H1 (cell line): ENCODE measurements around the gene MYL7. TPM values are rescaled to one million over a fixed set of nuclear protein-coding genes. Genes with fewer than 3 reads are reported as not detected.

Experiments used
- CTCF ChIA-PET: fragments of 300-600 bp; sonication (Branson Sonifier 250); formaldehyde crosslinking; loops from one replicate; lab custom pipeline; 2021; ENCODE audit not compliant: partially characterized antibody; lab: Charles Lee
- POLR2A ChIA-PET: fragments of 300-600 bp; sonication (Branson Sonifier 250); formaldehyde crosslinking; loops from one replicate; lab custom pipeline; 2021; ENCODE audit warnings: inconsistent platforms; ENCODE audit not compliant: partially characterized antibody; lab: Charles Lee
- DNase-seq, 2 experiments: peaks; one replicate each; pipeline versions ENCODE4 v3.0.0 to v3.0.0-alpha.2; 2010 to 2022; ENCODE audit warnings: low spot score in 2 of 2, low read depth in 1 of 2, mixed read lengths in 1 of 2
- FAIRE-seq: peaks from 2 replicates; lab custom pipeline; 2011; peaks lifted over from hg19 to GRCh38; lab: Jason Lieb, UNC
- H2AFZ ChIP-seq: 2 replicates; pipeline ENCODE4 v1.8.1; 2012; ENCODE audit warnings: low read length, inconsistent platforms
- H2AK5ac ChIP-seq: 2 replicates; pipeline ENCODE4 v1.6.1; 2013; ENCODE audit warnings: low read depth, low read length
- H2BK120ac ChIP-seq: replicated peaks from 2 replicates; pipeline ENCODE3; 2013; ENCODE audit warnings: low read depth, low read length, inconsistent platforms
- H2BK12ac ChIP-seq: 2 replicates; pipeline ENCODE4 v1.6.1; 2013; ENCODE audit warnings: low read depth, low read length
- H2BK15ac ChIP-seq: 2 replicates; pipeline ENCODE4 v1.6.1; 2013; ENCODE audit warnings: low read length
- H2BK20ac ChIP-seq: 2 replicates; pipeline ENCODE4 v1.6.1; 2013; ENCODE audit warnings: low read length
- H2BK5ac ChIP-seq: 2 replicates; pipeline ENCODE4 v1.6.1; 2013; ENCODE audit warnings: low read depth, low read length
- H3K14ac ChIP-seq: 2 replicates; pipeline ENCODE4 v1.6.1; 2013; ENCODE audit warnings: inconsistent platforms; ENCODE audit not compliant: insufficient read length
- H3K18ac ChIP-seq: 2 replicates; pipeline ENCODE4 v1.6.1; 2013; ENCODE audit warnings: low read length; ENCODE audit errors: extremely low read depth
- H3K23ac ChIP-seq: 2 replicates; pipeline ENCODE4 v1.6.1; 2013; ENCODE audit warnings: inconsistent platforms; ENCODE audit not compliant: insufficient read length
- H3K23me2 ChIP-seq: 2 replicates; pipeline ENCODE4 v1.6.1; 2013; ENCODE audit warnings: low read depth, low read length
- H3K27ac ChIP-seq: 2 replicates; pipeline ENCODE4 v1.6.1; 2011; ENCODE audit warnings: low read depth, low read length, inconsistent platforms
- H3K27me3 ChIP-seq, 4 experiments: replicated peaks in 1 of 4; 1 replicate in 1 of 4; 2 replicates in 3 of 4; pipeline versions ENCODE4 v1.6.1 to v1.8.1; 2011 to 2013; ENCODE audit warnings: low read length in 3 of 4, mild to moderate bottlenecking in 3 of 4, inconsistent platforms in 2 of 4, mixed read lengths in 2 of 4, moderate library complexity in 1 of 4; ENCODE audit not compliant: control insufficient read depth in 3 of 4, insufficient read depth in 3 of 4; ENCODE audit errors: extremely low read depth in 1 of 4
- H3K36me3 ChIP-seq, 4 experiments: 2 replicates each; pipeline versions ENCODE4 v1.6.1 to v1.8.1; 2011 to 2013; ENCODE audit warnings: mild to moderate bottlenecking in 4 of 4, low read length in 3 of 4, moderate library complexity in 2 of 4, control low read depth in 1 of 4, inconsistent platforms in 1 of 4; ENCODE audit not compliant: insufficient read depth in 4 of 4, control insufficient read depth in 2 of 4
- H3K4ac ChIP-seq: replicated peaks from 2 replicates; pipeline ENCODE3; 2013; ENCODE audit warnings: low read length, low read depth, mixed read lengths, inconsistent platforms; ENCODE audit not compliant: insufficient read length
- H3K4me1 ChIP-seq, 4 experiments: replicated peaks in 1 of 4; 1 replicate in 1 of 4; 2 replicates in 3 of 4; pipeline versions ENCODE4 v1.6.1 to v1.8.1; 2011 to 2013; ENCODE audit warnings: low read length in 3 of 4, inconsistent platforms in 2 of 4, mixed read lengths in 1 of 4; ENCODE audit not compliant: insufficient read depth in 4 of 4, control insufficient read depth in 3 of 4
- H3K4me2 ChIP-seq, 2 experiments: 2 replicates each; pipeline versions ENCODE4 v1.6.1 to v1.8.1; 2011 to 2013; ENCODE audit warnings: low read depth in 2 of 2, low read length in 2 of 2, control low read depth in 1 of 2, inconsistent platforms in 1 of 2, mild to moderate bottlenecking in 1 of 2; ENCODE audit not compliant: insufficient read depth in 1 of 2
- H3K4me3 ChIP-seq, 4 experiments: fragments of 200-600, 300-600 bp in 1 of 4; sonication (generic), shearing (Covaris generic), sonication (Bioruptor Twin) in 1 of 4; 2 replicates each; pipeline versions ENCODE4 v1.5.1 to v1.8.1; 2011 to 2016; ENCODE audit warnings: low read length in 4 of 4, low read depth in 3 of 4, control low read depth in 2 of 4, inconsistent platforms in 2 of 4, mild to moderate bottlenecking in 2 of 4, mixed read lengths in 1 of 4, moderate library complexity in 1 of 4; ENCODE audit not compliant: insufficient read depth in 2 of 4; ENCODE audit errors: extremely low read depth in 1 of 4
- H3K56ac ChIP-seq: replicated peaks from 2 replicates; pipeline ENCODE3; 2013; ENCODE audit warnings: low read depth, mild to moderate bottlenecking, mixed read lengths, low read length, inconsistent platforms; ENCODE audit not compliant: insufficient read length
- H3K79me1 ChIP-seq: 2 replicates; pipeline ENCODE4 v1.6.1; 2013; ENCODE audit warnings: low read depth, low read length, control low read depth
- H3K79me2 ChIP-seq, 2 experiments: 2 replicates each; pipeline versions ENCODE4 v1.6.1 to v1.8.1; 2012 to 2013; ENCODE audit warnings: low read length in 2 of 2, mild to moderate bottlenecking in 2 of 2, inconsistent platforms in 1 of 2; ENCODE audit not compliant: insufficient read depth in 2 of 2, control insufficient read depth in 1 of 2
- H3K9ac ChIP-seq, 4 experiments: replicated peaks in 1 of 4; 1 replicate in 1 of 4; 2 replicates in 3 of 4; pipeline versions ENCODE4 v1.6.1 to v1.8.1; 2011 to 2013; ENCODE audit warnings: low read depth in 3 of 4, low read length in 3 of 4, control low read depth in 2 of 4, mild to moderate bottlenecking in 2 of 4, moderate library complexity in 2 of 4, inconsistent platforms in 1 of 4; ENCODE audit errors: extremely low read depth in 1 of 4
- H3K9me3 ChIP-seq, 2 experiments: 2 replicates each; pipeline versions ENCODE4 v1.6.1 to v1.8.1; 2012 to 2013; ENCODE audit warnings: mild to moderate bottlenecking in 2 of 2, moderate library complexity in 2 of 2, control low read depth in 1 of 2, inconsistent platforms in 1 of 2, low read depth in 1 of 2, low read length in 1 of 2, mixed read lengths in 1 of 2; ENCODE audit not compliant: insufficient read depth in 2 of 2
- H4K20me1 ChIP-seq, 2 experiments: replicated peaks in 1 of 2; 2 replicates each; pipeline versions ENCODE3 to v1.8.1; 2011 to 2013; ENCODE audit warnings: inconsistent platforms in 2 of 2, low read length in 2 of 2, mild to moderate bottlenecking in 1 of 2; ENCODE audit not compliant: insufficient read depth in 2 of 2, control insufficient read depth in 1 of 2
- H4K5ac ChIP-seq: 2 replicates; pipeline ENCODE4 v1.6.1; 2013; ENCODE audit warnings: low read length, low read depth, mixed read lengths, inconsistent platforms; ENCODE audit not compliant: insufficient read length
- H4K8ac ChIP-seq: 2 replicates; pipeline ENCODE4 v1.8.0; 2013; ENCODE audit warnings: mild to moderate bottlenecking, moderate library complexity, low read length, inconsistent platforms; ENCODE audit not compliant: insufficient read depth; ENCODE audit errors: extremely low read depth
- H4K91ac ChIP-seq: replicated peaks from 2 replicates; pipeline ENCODE3; 2013; ENCODE audit warnings: low read length, mixed read lengths, inconsistent platforms; ENCODE audit not compliant: insufficient read length
- ASH2L ChIP-seq: fragments of 200-600, 300-600 bp; sonication (generic); IDR thresholded peaks from one replicate; pipeline ENCODE4 v1.7.1; 2017; ENCODE audit warnings: low read length
- BCL11A ChIP-seq, 2 experiments: IDR thresholded peaks; one replicate each; pipeline ENCODE4 v1.6.1; 2011; ENCODE audit warnings: low read depth in 2 of 2, low read length in 2 of 2, mild to moderate bottlenecking in 2 of 2
- BRCA1 ChIP-seq: IDR thresholded peaks from 2 replicates; pipeline ENCODE4 v1.6.1; 2012; ENCODE audit warnings: low read depth, low read length, improper control_type of control experiment
- CBX5 ChIP-seq: fragments of 300-800, 300-1000 bp; sonication (generic); IDR thresholded peaks from 2 replicates; pipeline ENCODE4 v1.7.1; 2016; ENCODE audit warnings: antibody characterized with exemption, low read length, low read depth
- CHD2 ChIP-seq: IDR thresholded peaks from 2 replicates; pipeline ENCODE4 v1.6.1; 2012; ENCODE audit warnings: low read length, improper control_type of control experiment
- EGR1 ChIP-seq: IDR thresholded peaks from 2 replicates; pipeline ENCODE4 v1.6.1; 2011; ENCODE audit warnings: low read depth, low read length, borderline replicate concordance
- GTF2F1 ChIP-seq: IDR thresholded peaks from 2 replicates; pipeline ENCODE4 v1.6.1; 2012; ENCODE audit warnings: low read depth, low read length, improper control_type of control experiment, borderline replicate concordance
- KDM4A ChIP-seq: IDR thresholded peaks from one replicate; pipeline ENCODE4 v1.7.1; 2012; ENCODE audit warnings: low read depth, mild to moderate bottlenecking, moderate library complexity, low read length, inconsistent platforms; ENCODE audit not compliant: severe bottlenecking
- RBBP5 ChIP-seq: IDR thresholded peaks from 2 replicates; pipeline ENCODE4 v1.7.1; 2012; ENCODE audit warnings: low read depth, mild to moderate bottlenecking, inconsistent platforms, low read length, moderate library complexity, borderline replicate concordance
- SIX5 ChIP-seq: IDR thresholded peaks from 2 replicates; pipeline ENCODE4 v1.6.1; 2011; ENCODE audit warnings: mild to moderate bottlenecking, low read depth, low read length
- SP1 ChIP-seq: IDR thresholded peaks from 2 replicates; pipeline ENCODE4 v1.6.1; 2011; ENCODE audit warnings: low read depth, low read length
- TAF1 ChIP-seq: IDR thresholded peaks from 2 replicates; pipeline ENCODE4 v1.6.1; 2011; ENCODE audit warnings: mild to moderate bottlenecking, low read depth, low read length
- TAF7 ChIP-seq: optimal IDR thresholded peaks from 2 replicates; pipeline ENCODE3; 2011; ENCODE audit warnings: low read depth, mild to moderate bottlenecking, inconsistent platforms, low read length, moderate library complexity, borderline replicate concordance
- TEAD4 ChIP-seq: IDR thresholded peaks from 2 replicates; pipeline ENCODE4 v1.6.1; 2012; ENCODE audit warnings: low read depth, low read length, inconsistent platforms, mixed read lengths
- WGBS, 2 experiments: shearing (Covaris generic) in 1 of 2; methylation state at CpG; one replicate each; pipeline versions ENCODE4 v1.1.6 to v1.1.7; 2013 to 2015; ENCODE audit warnings: low lambda C conversion rate in 2 of 2, mixed read lengths in 2 of 2, inconsistent platforms in 1 of 2, low coverage in 1 of 2, missing lambda C conversion rate in 1 of 2; ENCODE audit not compliant: insufficient replicate concordance in 2 of 2, insufficient coverage in 1 of 2, insufficient read length in 1 of 2; ENCODE audit errors: extremely low coverage in 1 of 2, missing lambda C conversion rate in 1 of 2; 5-methylcytosine and 5-hydroxymethylcytosine counted together
- polyA plus RNA-seq, 7 experiments: library from polyadenylated mRNA; depleted of rRNA in 3 of 7; stranded (reverse) in 5 of 7; unstranded in 2 of 7; fragments of >200 nt in 5 of 7; fragments of 200-250 nt in 2 of 7; gene quantifications; 1 replicate in 5 of 7; 2 replicates in 1 of 7; 4 replicates in 1 of 7; pipeline versions ENCODE4 v1.2.1 to v1.2.3, GENCODE V29; 2011 to 2013; ENCODE audit warnings: missing spikeins in 2 of 7, mixed read lengths in 2 of 7
- total RNA-seq: library from RNA; stranded (reverse); fragmentation: NEBNext Ultra II Directional; extraction: Animal tissue kit (Norgen Biotek cat#: 25700); gene quantifications from 2 replicates; pipeline ENCODE4 v1.2.1, GENCODE V29; 2021
- TF ChIP-seq, protein P1 (sequence below): IDR thresholded peaks from 2 replicates; pipeline ENCODE4 v1.6.1; 2012; ENCODE audit warnings: inconsistent platforms

Gene MYL7
- total and polyA plus RNA-seq, 2 of the 8 experiments (the other 6 are each of a cell fraction or from before 2014, with no cell fraction given), result 3.3 to 3.4 TPM

DNA sequence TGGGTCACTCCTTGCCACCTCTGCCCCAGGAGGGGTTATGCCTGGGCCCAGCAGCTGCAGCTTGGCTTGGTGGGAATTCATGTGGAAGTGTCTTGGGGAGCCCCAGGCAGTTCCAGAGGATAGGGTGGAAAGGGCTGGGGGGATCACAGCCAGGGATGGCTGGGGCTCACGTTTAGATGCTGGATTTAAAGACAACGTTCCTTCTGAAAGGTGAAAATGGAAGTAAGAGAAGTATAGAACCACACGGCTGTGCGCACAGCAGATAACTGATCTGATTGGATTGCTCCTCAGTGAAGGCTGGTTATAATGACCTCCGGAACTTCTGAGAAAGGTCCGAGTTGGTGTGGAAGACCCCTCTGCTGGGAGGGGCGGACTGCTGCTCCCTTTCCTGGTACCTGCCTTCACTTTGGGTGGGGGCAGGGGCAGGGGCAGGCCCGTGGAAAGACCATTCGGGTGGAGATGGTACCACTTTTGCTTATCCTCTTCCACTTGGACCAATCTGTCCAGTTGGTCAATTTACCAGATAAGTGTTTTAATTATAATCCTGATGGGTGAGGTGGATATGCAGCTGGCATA, 7.9 kb upstream of the MYL7 start:
- Histone ChIP-seq H3K27me3 (peaks cover 13 to 24% (median 20%) of the 10 kb centered on the region in 4 experiments), H2BK15ac (no peak overlapping the region), H3K79me2 (no peaks in the 10 kb centered on the region), H3K4me2 (no peak overlapping the region), H3K79me1 (no peaks in the 10 kb centered on the region), H2BK120ac (no peak overlapping the region), H3K23me2 (peaks cover 8% of the 10 kb centered on the region; the same call in 1 of the 2 replicates), H2AFZ (no peak overlapping the region), H3K9ac (no peak overlapping the region), H3K9me3 (no peaks in the 10 kb centered on the region), H3K18ac (no peak overlapping the region), H3K14ac (no peak overlapping the region), H4K8ac (no peak overlapping the region), H2BK20ac (no peak overlapping the region), H4K5ac (no peak overlapping the region), H3K4me1 (peaks cover 0 to 20% (median 8%) of the 10 kb centered on the region in 4 experiments; a peak in 4 of 7 replicates), H3K36me3 (no peaks in the 10 kb centered on the region), H3K23ac (no peak overlapping the region), H3K56ac (no peak overlapping the region), H2BK5ac (no peak overlapping the region), H4K20me1 (no peaks in the 10 kb centered on the region), H2BK12ac (no peak overlapping the region), H3K4me3 (no peak overlapping the region), H3K27ac (no peak overlapping the region), H2AK5ac (no peak overlapping the region), H4K91ac (no peak overlapping the region), H3K4ac (no peak overlapping the region)
- 83% methylated on average over 9 of the region's 9 CpGs; no CpG with 5 or more reads in 1 of the 2 experiments for WGBS, 2 experiments
- FAIRE-seq (no peak), DNase-seq (no peak)
- ChIA-PET CTCF (interaction anchor here (1.4 to 3.1 kb wide), 3 partner anchors 11 to 47 kb away, joined by 4 to 21 read pairs (median 16); no protein-coding TSS in a partner anchor), POLR2A (interaction anchor here (1.8 kb wide), 1 partner anchor 16 kb away, joined by 6 read pairs; no protein-coding TSS in a partner anchor)
- TF ChIP-seq EGR1, result no peak
- no peak for TF ChIP-seq SP1
- TF ChIP-seq, protein P1, sequence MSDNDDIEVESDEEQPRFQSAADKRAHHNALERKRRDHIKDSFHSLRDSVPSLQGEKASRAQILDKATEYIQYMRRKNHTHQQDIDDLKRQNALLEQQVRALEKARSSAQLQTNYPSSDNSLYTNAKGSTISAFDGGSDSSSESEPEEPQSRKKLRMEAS, result no peak
- TF ChIP-seq TEAD4, result no peak
- no peak for TF ChIP-seq RBBP5
- no peak for TF ChIP-seq KDM4A
- no peak for TF ChIP-seq CBX5
- TF ChIP-seq SIX5, result no peak
- TF ChIP-seq ASH2L, result no peak
- no peak for TF ChIP-seq BRCA1
- TF ChIP-seq TAF7, result no peak
- TF ChIP-seq BCL11A (IDR thresholded peaks at IDR 0.05; ENCODE audit: low read depth in 2 of 2, low read length in 2 of 2), result no peak
- TF ChIP-seq TAF1, result no peak
- TF ChIP-seq CHD2, result no peak
- TF ChIP-seq GTF2F1, result no peak
